Neuron (in vitro differentiated cells): ENCODE data around the gene SAV1.
"Not testable (repeated sequence)": the region's sequence is repeated elsewhere in the genome, so short reads cannot be mapped to it uniquely, and the experiment has no call there.

Experiments used
- H2AFZ ChIP-seq: one replicate; pipeline ENCODE4 v1.6.1; 2013; ENCODE audit warnings: low read depth, mild to moderate bottlenecking, inconsistent platforms, low read length, moderate library complexity
- H3K27me3 ChIP-seq: one replicate; pipeline ENCODE4 v1.6.1; 2013; ENCODE audit warnings: low read length; ENCODE audit not compliant: insufficient read depth
- H3K36me3 ChIP-seq: one replicate; pipeline ENCODE4 v1.6.1; 2013; ENCODE audit warnings: low read length; ENCODE audit not compliant: insufficient read depth
- H3K4me1 ChIP-seq: one replicate; pipeline ENCODE4 v1.6.1; 2013; ENCODE audit warnings: low read length; ENCODE audit not compliant: insufficient read depth
- H3K4me3 ChIP-seq: 2 replicates; pipeline ENCODE4 v1.5.1; 2013; ENCODE audit warnings: mild to moderate bottlenecking, low read length, moderate library complexity
- H3K9me3 ChIP-seq: one replicate; pipeline ENCODE4 v1.6.1; 2013; ENCODE audit warnings: low read length

SAV1 gene

DNA sequence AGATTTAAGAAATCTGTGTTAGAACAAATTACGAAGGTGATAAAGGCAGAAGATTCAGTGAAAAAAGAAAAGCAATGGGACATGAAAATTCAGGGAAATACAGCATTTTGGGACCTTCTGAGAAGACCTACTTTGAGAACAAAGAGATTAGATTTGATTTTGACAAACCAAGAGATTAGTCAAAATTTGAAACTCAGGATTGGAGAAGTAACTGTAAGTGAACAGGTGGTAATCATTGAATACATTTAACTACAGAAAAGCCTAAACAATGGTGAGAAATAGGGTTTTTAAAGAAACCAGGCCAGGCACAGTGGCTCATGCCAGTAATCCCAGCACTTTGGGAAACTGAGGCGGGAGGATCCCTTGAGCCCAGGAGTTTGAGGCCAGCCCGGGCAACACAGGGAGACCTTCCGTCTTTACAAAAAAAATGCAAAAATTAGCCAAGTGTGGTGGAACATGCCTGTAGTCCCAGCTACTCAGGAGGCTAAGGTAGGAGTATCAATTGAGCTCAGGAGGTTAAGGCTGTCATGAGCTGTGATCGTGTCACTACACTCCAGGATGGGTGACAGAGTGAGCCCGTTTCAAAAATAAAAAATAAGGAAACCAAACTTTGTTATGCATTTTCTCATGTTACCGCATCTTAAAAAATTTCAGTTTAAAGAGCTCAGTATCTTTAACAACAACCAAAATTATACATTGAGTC is 8.9 kb upstream of the SAV1 start:
- Histone ChIP-seq H2AFZ (no peak overlapping the region), H3K36me3 (no peaks in the 10 kb centered on the region), H3K9me3 (no peaks in the 10 kb centered on the region), H3K27me3 (no peaks in the 10 kb centered on the region), H3K4me3 (no peak overlapping the region), H3K4me1 (no peaks in the 10 kb centered on the region)

DNA sequence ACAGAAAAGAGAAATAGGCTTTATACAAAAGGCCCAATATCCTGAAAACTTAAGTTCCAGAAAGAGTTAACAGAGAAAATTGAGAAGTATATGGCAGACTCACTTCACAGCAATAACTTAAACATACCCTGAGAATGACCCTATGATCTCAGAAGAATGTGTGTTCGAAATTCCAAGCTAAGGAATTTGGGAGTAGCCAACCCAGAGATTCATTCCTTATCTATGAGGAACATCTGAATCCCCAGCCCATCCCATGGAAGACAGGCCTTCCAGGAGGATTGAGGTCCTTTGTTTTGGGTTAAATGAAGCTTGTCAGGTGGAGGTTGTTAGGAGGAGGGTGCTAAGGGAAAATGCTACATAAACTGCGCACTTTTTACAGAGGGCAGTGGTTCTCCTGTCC is 7.5 kb upstream of the SAV1 start:
- H3K4me1 ChIP-seq: no peaks in the 10 kb centered on the region

DNA sequence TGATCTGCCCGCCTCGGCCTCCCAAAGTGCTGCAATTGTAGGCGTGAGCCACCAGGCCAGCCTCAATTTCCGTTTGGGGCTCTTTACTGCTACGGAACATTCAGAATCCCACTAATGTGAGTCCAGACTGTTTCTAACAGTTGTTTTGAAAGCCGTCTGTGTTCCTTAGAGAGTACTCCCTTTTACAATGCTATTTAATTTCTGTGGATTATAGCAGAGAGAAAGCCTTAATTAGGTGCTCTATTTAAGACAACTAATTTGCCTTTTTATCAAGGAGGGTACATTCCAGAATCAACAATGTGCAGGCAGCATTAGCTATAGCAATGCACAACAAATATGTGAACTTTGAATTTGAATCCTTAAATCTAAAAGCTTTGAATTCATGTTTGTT is 2.8 kb upstream of the SAV1 start:
- Histone ChIP-seq H3K4me3 (no peak overlapping the region), H3K9me3 (no peaks in the 10 kb centered on the region), H2AFZ (no peak overlapping the region), H3K4me1 (peaks cover 20% of the 10 kb centered on the region), H3K27me3 (no peaks in the 10 kb centered on the region), H3K36me3 (no peaks in the 10 kb centered on the region)

More for the DNA sequence above, 7.5 kb upstream of the SAV1 start:
- Histone ChIP-seq H3K27me3 (no peaks in the 10 kb centered on the region), H3K4me3 (no peak overlapping the region), H3K9me3 (no peaks in the 10 kb centered on the region), H2AFZ (no peak overlapping the region), H3K36me3 (no peaks in the 10 kb centered on the region)

- H3K4me3 ChIP-seq: no peak overlapping the region
These were observed 2.2 kb upstream of the SAV1 start for GRCh38 chr14:50670196-50670865.

DNA sequence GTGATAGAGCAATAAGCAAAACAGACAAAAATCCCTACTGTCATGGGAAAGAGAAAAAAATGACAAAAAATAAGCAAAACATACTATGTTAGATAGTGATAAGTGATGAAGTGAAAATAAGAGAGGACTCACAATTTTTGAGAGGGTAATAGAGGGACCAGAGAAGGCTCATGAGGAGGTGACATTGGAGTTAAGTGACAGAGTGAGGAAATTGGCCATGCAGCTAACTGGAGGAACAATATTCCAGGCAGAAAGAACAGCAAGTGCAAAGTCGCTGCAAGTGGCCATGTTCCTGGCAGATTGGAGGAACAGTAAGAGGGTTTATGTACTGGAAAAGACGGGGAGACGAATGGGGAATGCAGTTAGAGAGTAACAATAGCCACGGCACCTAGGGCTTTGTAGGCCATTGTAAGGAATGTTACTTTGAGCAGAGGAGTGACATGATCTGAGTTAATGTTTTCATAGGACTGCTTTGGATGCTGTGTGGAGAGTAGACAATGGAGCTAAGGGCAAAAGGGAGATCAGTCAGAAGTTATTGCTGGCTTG is 1.4 kb upstream of the SAV1 start:
- Histone ChIP-seq H3K9me3 (no peaks in the 10 kb centered on the region), H3K4me1 (peaks cover 21% of the 10 kb centered on the region), H3K27me3 (no peaks in the 10 kb centered on the region), H3K4me3 (peak overlapping the region; percentile 81), H3K36me3 (peaks cover 4% of the 10 kb centered on the region), H2AFZ (peak overlapping the region; percentile 85)

More at GRCh38 chr14:50670196-50670865, 2.2 kb upstream of the SAV1 start:
- no peaks in the 10 kb centered on the region for H3K27me3 ChIP-seq
- H3K36me3 ChIP-seq: no peaks in the 10 kb centered on the region
- H3K9me3 ChIP-seq: no peaks in the 10 kb centered on the region
- H3K4me1 ChIP-seq: peaks cover 21% of the 10 kb centered on the region
- no peak overlapping the region for H2AFZ ChIP-seq

- H3K36me3 ChIP-seq: peaks cover 9% of the 10 kb centered on the region
- no peaks in the 10 kb centered on the region for H3K9me3 ChIP-seq
- peak overlapping the region; percentile 81 for H3K4me3 ChIP-seq
- peak overlapping the region; percentile 85 for H2AFZ ChIP-seq
- H3K4me1 ChIP-seq: peaks cover 21% of the 10 kb centered on the region
- H3K27me3 ChIP-seq: no peaks in the 10 kb centered on the region
These were observed 679 bp upstream of the SAV1 start for GRCh38 chr14:50668826-50669143.

- Histone ChIP-seq H3K9me3 (no peaks in the 10 kb centered on the region), H3K4me3 (peak overlapping the region; percentile 81)
These were observed 466 bp downstream of the SAV1 start for GRCh38 chr14:50667684-50667995.

GRCh38 chr14:50666772-50667683 is 1.1 kb downstream of the SAV1 start:
- H2AFZ ChIP-seq: peak overlapping the region; percentile 85
- peak overlapping the region; percentile 81 for H3K4me3 ChIP-seq
- no peaks in the 10 kb centered on the region for H3K27me3 ChIP-seq
- no peaks in the 10 kb centered on the region for H3K9me3 ChIP-seq
- peaks cover 21% of the 10 kb centered on the region for H3K4me1 ChIP-seq
- H3K36me3 ChIP-seq: peaks cover 11% of the 10 kb centered on the region

More at GRCh38 chr14:50667684-50667995, 466 bp downstream of the SAV1 start:
- H3K4me1 ChIP-seq: peaks cover 21% of the 10 kb centered on the region
- peak overlapping the region; percentile 85 for H2AFZ ChIP-seq
- no peaks in the 10 kb centered on the region for H3K27me3 ChIP-seq
- peaks cover 11% of the 10 kb centered on the region for H3K36me3 ChIP-seq

GRCh38 chr14:50665300-50665699 is 2.8 kb downstream of the SAV1 start:
- not testable (repeated sequence) for H3K9me3 ChIP-seq, H3K27me3 ChIP-seq, H2AFZ ChIP-seq
- H3K36me3 ChIP-seq: peaks cover 22% of the 10 kb centered on the region
- peaks cover 21% of the 10 kb centered on the region for H3K4me1 ChIP-seq
- peak overlapping the region; percentile 4 for H3K4me3 ChIP-seq

- not testable (repeated sequence) for H2AFZ ChIP-seq, H3K9me3 ChIP-seq, H3K4me3 ChIP-seq, H3K27me3 ChIP-seq
- H3K4me1 ChIP-seq: peaks cover 19% of the 10 kb centered on the region
- H3K36me3 ChIP-seq: peaks cover 24% of the 10 kb centered on the region
These were observed 3.5 kb downstream of the SAV1 start for GRCh38 chr14:50664579-50664978.

DNA sequence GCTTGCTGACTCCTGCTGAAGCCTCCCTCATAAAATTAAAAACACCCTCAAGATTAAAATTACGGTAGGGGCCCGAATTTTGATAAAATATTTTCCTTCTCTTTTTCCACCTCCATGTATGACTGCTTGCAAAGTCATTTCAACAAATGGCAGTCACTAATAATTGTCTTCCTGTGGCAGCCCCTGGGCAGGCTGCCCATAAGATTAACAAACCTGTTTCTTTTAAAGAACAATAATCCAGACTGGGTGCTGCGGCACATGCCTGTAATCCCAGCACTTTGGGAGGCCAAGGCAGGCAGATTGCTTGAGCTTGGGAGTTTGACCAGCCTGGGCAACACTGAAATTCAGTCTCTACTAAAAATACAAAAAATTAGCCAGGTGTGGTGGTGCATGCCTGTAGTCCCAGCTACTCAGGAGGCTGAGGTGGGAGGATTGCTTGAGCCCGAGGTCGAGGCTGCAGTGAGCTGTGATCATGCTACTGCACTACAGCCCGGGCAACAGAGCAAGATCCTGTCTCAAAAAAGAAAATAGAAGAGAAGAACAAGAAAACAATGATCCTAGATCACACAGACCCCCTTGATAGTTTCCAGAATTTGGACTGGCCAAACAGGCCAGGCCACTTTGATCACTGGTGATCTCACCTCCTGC is 8.7 kb downstream of the SAV1 start:
- Histone ChIP-seq H3K4me3 (no peak overlapping the region), H3K9me3 (peaks cover 4% of the 10 kb centered on the region), H3K36me3 (peaks cover 20% of the 10 kb centered on the region), H3K27me3 (no peaks in the 10 kb centered on the region), H3K4me1 (peaks cover 5% of the 10 kb centered on the region), H2AFZ (no peak overlapping the region)

DNA sequence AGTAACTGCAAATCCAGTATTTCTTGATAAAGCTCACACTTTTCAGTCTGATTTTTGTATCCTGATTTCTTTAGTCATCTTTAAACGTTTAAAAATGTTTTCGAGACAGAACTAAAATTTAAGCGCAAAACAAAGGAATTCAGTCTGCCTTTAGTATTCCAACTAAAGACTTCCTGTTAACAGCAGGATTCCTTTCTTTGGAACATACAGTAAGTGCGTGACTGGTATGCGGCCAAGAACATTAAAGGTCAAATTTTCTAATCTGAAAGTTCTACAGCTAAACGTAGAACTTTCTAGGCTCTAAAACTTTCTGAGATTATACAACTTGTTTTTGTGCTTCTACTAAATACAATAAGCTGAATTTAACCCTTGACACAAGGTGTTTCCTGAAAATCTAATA is 9.9 kb downstream of the SAV1 start:
- H3K4me3 ChIP-seq: no peak overlapping the region
- H2AFZ ChIP-seq: no peak overlapping the region
- peaks cover 4% of the 10 kb centered on the region for H3K9me3 ChIP-seq
- peaks cover 5% of the 10 kb centered on the region for H3K4me1 ChIP-seq
- H3K36me3 ChIP-seq: peaks cover 14% of the 10 kb centered on the region
- H3K27me3 ChIP-seq: no peaks in the 10 kb centered on the region
